Gastrocnemius medialis (tissue), 4 donors: ENCODE results near the gene HAUS7.

Experiments used
- CTCF ChIP-seq, 5 experiments: fragments of 450-650 bp in 3 of 5; fragments of 200-600 bp in 2 of 5; sonication (generic) in 2 of 5; IDR thresholded peaks in 4 of 5; conservative IDR thresholded peaks in 1 of 5; 1 replicate in 4 of 5; 2 replicates in 1 of 5; pipeline ENCODE4 v1.5.1; 2016 to 2019; ENCODE audit warnings: antibody characterized with exemption in 5 of 5, mild to moderate bottlenecking in 3 of 5, moderate library complexity in 3 of 5
- POLR2A ChIP-seq, 2 donors: fragments of 450-650 bp; IDR thresholded peaks; one replicate each; pipeline ENCODE4 v1.6.1; 2017; ENCODE audit warnings: antibody characterized with exemption in 2 of 2, mild to moderate bottlenecking in 2 of 2, moderate library complexity in 2 of 2

- TF ChIP-seq CTCF (IDR thresholded peaks at IDR 0.05 in 4 of 5, conservative IDR thresholded peaks at IDR 0.05 in 1 of 5) (no peak), POLR2A (IDR thresholded peaks at IDR 0.05) (no peak)
These were observed 31.2 kb upstream of the HAUS7 start for GRCh38 chrX:153501530-153501929.
